PFSK-1 (cell line): Measurements from ENCODE around the gene TAF8.

Experiments used
- FOXP2 ChIP-seq: optimal IDR thresholded peaks from 2 replicates; pipeline ENCODE3; 2011; ENCODE audit warnings: borderline replicate concordance, control low read depth, inconsistent platforms; ENCODE audit not compliant: insufficient read depth; ENCODE audit errors: extremely low read length, extremely low read depth
- POLR2AphosphoS5 ChIP-seq: IDR thresholded peaks from 2 replicates; pipeline ENCODE4 v1.6.1; 2012; ENCODE audit warnings: low read depth, mild to moderate bottlenecking, control low read depth, low read length, moderate library complexity
- SIN3A ChIP-seq: IDR thresholded peaks from 2 replicates; pipeline ENCODE4 v1.6.1; 2012; ENCODE audit warnings: mild to moderate bottlenecking, low read length, moderate library complexity, borderline replicate concordance; ENCODE audit not compliant: insufficient read depth
- TAF1 ChIP-seq: IDR thresholded peaks from 2 replicates; pipeline ENCODE4 v1.6.1; 2012; ENCODE audit warnings: low read length, control low read depth, borderline replicate concordance; ENCODE audit not compliant: insufficient read depth
- TF ChIP-seq, protein P1 (sequence below), 2 experiments: IDR thresholded peaks; 2 replicates each; pipeline versions ENCODE4 v1.6.1 to v1.8.0; 2011 to 2012; ENCODE audit warnings: low read depth in 2 of 2, low read length in 2 of 2, control low read depth in 1 of 2, inconsistent platforms in 1 of 2, mild to moderate bottlenecking in 1 of 2, moderate library complexity in 1 of 2; ENCODE audit not compliant: insufficient read depth in 1 of 2

Gene TAF8

DNA sequence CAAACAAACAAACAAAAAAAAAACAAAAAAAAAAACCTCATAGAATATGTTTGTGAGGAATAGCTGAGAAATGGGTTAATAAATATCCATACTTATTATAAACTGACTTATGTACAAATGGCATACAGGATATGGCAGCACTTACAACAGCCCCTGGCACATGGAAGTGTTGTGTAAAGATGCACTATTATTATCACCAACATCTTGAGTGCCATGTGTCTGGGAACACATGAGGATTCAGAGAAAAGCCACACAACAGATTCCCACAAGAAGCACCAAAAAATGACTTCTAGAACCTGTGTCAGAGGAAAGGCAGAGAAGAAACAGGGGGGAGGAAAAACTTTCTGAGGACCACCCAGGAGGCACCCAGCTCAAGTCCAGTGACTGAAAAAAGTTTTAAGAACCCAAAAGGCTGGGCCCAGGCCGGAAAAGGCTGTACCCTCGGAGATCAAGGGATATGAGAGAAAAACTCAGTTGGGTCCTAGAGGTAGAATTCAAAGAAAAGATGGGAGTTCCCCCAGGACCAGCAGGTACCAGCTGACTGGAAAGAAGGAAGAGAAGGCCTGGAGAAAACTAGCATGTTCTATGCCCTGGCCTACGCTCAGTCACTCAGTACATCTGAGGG, 9.4 kb upstream of the TAF8 start:
- TF ChIP-seq SIN3A (no peak), POLR2AphosphoS5 (no peak), FOXP2 (no peak), TAF1 (no peak)
- TF ChIP-seq, protein P1, sequence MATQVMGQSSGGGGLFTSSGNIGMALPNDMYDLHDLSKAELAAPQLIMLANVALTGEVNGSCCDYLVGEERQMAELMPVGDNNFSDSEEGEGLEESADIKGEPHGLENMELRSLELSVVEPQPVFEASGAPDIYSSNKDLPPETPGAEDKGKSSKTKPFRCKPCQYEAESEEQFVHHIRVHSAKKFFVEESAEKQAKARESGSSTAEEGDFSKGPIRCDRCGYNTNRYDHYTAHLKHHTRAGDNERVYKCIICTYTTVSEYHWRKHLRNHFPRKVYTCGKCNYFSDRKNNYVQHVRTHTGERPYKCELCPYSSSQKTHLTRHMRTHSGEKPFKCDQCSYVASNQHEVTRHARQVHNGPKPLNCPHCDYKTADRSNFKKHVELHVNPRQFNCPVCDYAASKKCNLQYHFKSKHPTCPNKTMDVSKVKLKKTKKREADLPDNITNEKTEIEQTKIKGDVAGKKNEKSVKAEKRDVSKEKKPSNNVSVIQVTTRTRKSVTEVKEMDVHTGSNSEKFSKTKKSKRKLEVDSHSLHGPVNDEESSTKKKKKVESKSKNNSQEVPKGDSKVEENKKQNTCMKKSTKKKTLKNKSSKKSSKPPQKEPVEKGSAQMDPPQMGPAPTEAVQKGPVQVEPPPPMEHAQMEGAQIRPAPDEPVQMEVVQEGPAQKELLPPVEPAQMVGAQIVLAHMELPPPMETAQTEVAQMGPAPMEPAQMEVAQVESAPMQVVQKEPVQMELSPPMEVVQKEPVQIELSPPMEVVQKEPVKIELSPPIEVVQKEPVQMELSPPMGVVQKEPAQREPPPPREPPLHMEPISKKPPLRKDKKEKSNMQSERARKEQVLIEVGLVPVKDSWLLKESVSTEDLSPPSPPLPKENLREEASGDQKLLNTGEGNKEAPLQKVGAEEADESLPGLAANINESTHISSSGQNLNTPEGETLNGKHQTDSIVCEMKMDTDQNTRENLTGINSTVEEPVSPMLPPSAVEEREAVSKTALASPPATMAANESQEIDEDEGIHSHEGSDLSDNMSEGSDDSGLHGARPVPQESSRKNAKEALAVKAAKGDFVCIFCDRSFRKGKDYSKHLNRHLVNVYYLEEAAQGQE (IDR thresholded peaks at IDR 0.05; ENCODE audit: insufficient read depth in 1 of 2, low read depth in 2 of 2, low read length in 2 of 2) = no peak

DNA sequence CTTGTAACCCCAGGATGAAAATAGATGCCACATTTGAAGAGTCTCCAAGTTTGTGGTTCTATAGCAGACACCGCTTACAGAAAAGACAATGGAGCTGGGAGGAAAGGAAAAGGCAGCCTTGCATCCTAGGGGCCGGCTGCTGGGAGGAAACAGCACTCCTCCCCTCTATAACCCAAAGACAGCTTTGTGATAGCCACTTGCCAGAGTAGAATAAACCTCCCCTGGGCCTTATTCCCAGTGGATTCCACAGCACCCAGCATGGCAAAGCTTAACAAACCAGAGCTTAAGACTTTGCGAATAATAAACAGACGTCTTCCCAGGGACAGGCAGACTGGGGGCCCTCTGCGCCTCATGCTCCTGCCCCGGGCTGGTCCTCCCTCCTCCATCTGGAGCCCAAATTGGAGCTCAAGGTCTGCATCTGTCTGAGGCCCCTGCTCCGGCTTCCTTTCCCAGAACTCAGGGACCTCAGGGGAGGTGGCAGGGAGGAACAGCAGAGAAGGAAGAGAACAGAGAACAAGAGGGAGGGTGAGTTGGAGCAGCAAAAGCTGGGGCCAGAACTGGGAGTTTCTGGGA, 8.8 kb upstream of the TAF8 start:
- TF ChIP-seq POLR2AphosphoS5 (no peak), SIN3A (no peak), TAF1 (no peak), FOXP2 (no peak)
- TF ChIP-seq, protein P1 (IDR thresholded peaks at IDR 0.05; ENCODE audit: insufficient read depth in 1 of 2, low read depth in 2 of 2, low read length in 2 of 2) = no peak

- TF ChIP-seq TAF1 = no peak
- no peak for TF ChIP-seq FOXP2
- TF ChIP-seq, protein P1 (IDR thresholded peaks at IDR 0.05; ENCODE audit: insufficient read depth in 1 of 2, low read depth in 2 of 2, low read length in 2 of 2) = no peak
- no peak for TF ChIP-seq SIN3A
- no peak for TF ChIP-seq POLR2AphosphoS5
These were observed 8.2 kb upstream of the TAF8 start for GRCh38 chr6:42042108-42042507.

- no peak for TF ChIP-seq FOXP2
- TF ChIP-seq SIN3A = no peak
- TF ChIP-seq, protein P1 (IDR thresholded peaks at IDR 0.05; ENCODE audit: insufficient read depth in 1 of 2, low read depth in 2 of 2, low read length in 2 of 2) = no peak
- TF ChIP-seq POLR2AphosphoS5 = no peak
- TF ChIP-seq TAF1 = no peak
These were observed 6.4 kb upstream of the TAF8 start for GRCh38 chr6:42043787-42044475.
